ENCODE results near the gene SKI. TPM values are rescaled to one million over a fixed set of nuclear protein-coding genes. Genes with fewer than 3 reads are reported as not detected.

The SKI gene
- total and polyA plus RNA-seq, 2 of the 4 experiments (the other 2 are of a cell fraction) = 2.3 to 20.1 TPM

- H3K9me3 ChIP-seq (ENCODE audit: control insufficient read depth, insufficient read depth, low read length) = no peaks in the 10 kb centered on the region
- peak overlapping the region; percentile 74 for H2BK120ac ChIP-seq (ENCODE audit: low read depth, low read length)
- H3K23ac ChIP-seq (ENCODE audit: low read depth, low read length) = peak overlapping the region; percentile 49; the same call in 1 of the 2 replicates
- no peak for DNase-seq
- H3K79me1 ChIP-seq (ENCODE audit: low read depth in 1 of 2, low read length in 2 of 2) = peaks cover 0 to 37% of the 10 kb centered on the region in 2 experiments; a peak in 1 of 4 replicates
- 0 out of 2 replicates have a peak, but pooled peaks cover 7% of the 10 kb centered on the region for H4K20me1 ChIP-seq (ENCODE audit: insufficient read depth, low read length)
- intact Hi-C loops (cut with micrococcal nuclease) (loop anchor here (5.0 kb wide), 2 partner anchors 69 to 116 kb away; no protein-coding TSS in a partner anchor), in situ Hi-C loops (cut with MboI; ENCODE audit: low sequenced_read_pairs) (no loop called here), dilution Hi-C loops (cut with HindIII; ENCODE audit: low sequenced_read_pairs, unreplicated experiment) (no loop called here)
- H3K4ac ChIP-seq (ENCODE audit: low read depth, low read length) = peak overlapping the region; percentile 88
- peak overlapping the region; percentile 87 for H2AK5ac ChIP-seq (ENCODE audit: low read depth, low read length)
- H2AK9ac ChIP-seq (replicated peaks; ENCODE audit: low read depth, low read length, poor library complexity) = peak overlapping the region; percentile 99
- peak overlapping the region; percentile 68 for H3K27ac ChIP-seq (ENCODE audit: insufficient read depth, low read length)
- H2BK15ac ChIP-seq (ENCODE audit: low read depth, low read length) = no peak overlapping the region; the same call in 2 of the 3 replicates
- H3K4me1 ChIP-seq (ENCODE audit: control insufficient read depth, insufficient read depth, low read length) = peaks cover 32% of the 10 kb centered on the region
- H4K5ac ChIP-seq (ENCODE audit: low read depth, low read length) = peak overlapping the region; percentile 73
- H3K27me3 ChIP-seq (ENCODE audit: control insufficient read depth, insufficient read depth, low read length) = no peaks in the 10 kb centered on the region
- H2BK5ac ChIP-seq (ENCODE audit: low read depth, low read length, poor library complexity, severe bottlenecking) = peak overlapping the region; percentile 46
- no TSS peak for BruUV-seq (replicated peaks)
- ATAC-seq (ENCODE audit: low read depth) = no peak
- peak overlapping the region; percentile 85 for H4K91ac ChIP-seq (ENCODE audit: insufficient read depth, low read depth, low read length)
- peak overlapping the region; percentile 77 for H2AFZ ChIP-seq (replicated peaks; ENCODE audit: low read length, poor library complexity)
- no peak overlapping the region for H2BK20ac ChIP-seq (ENCODE audit: low read depth, low read length)
- POLR2A ChIA-PET (ENCODE audit: unreplicated experiment) = no interaction called here
- 0 out of 2 replicates have a peak, but pooled peaks cover 4% of the 10 kb centered on the region for H3K9me1 ChIP-seq (ENCODE audit: insufficient read depth, low read length)
- peak overlapping the region; percentile 44 for H3K4me3 ChIP-seq (ENCODE audit: insufficient read depth, low read depth, low read length)
- peak overlapping the region; percentile 82 for H3K9ac ChIP-seq (ENCODE audit: low read depth, low read length)
- H3K56ac ChIP-seq (ENCODE audit: extremely low read depth, insufficient read depth, low read length) = no peak overlapping the region
- no peak for TF ChIP-seq RAD21 (IDR thresholded peaks at IDR 0.05; ENCODE audit: low read length)
- no peak for TF ChIP-seq RCOR1 (IDR thresholded peaks at IDR 0.05; ENCODE audit: insufficient replicate concordance, low read length)
- no peak for TF ChIP-seq POLR2A (IDR thresholded peaks at IDR 0.05; ENCODE audit: low read depth, low read length)
- TF ChIP-seq MAZ (IDR thresholded peaks at IDR 0.05; ENCODE audit: borderline replicate concordance, low read depth, low read length) = no peak
- H3K4me2 ChIP-seq (ENCODE audit: low read depth, low read length) = peak overlapping the region; percentile 73
- WGBS, 2 experiments (ENCODE audit: extremely low coverage in 2 of 2, insufficient read length in 1 of 2) = 67% methylated on average over 8 of the region's 18 CpGs; no CpG with 5 or more reads in 1 of the 2 experiments
- peak overlapping the region; percentile 85 for H3K14ac ChIP-seq (replicated peaks; ENCODE audit: low read depth, low read length)
- H3K36me3 ChIP-seq (ENCODE audit: control insufficient read depth, insufficient read depth, low read length) = peaks cover 8% of the 10 kb centered on the region; the same call in 1 of the 2 replicates
- peak overlapping the region; percentile 80 to 81 for H4K8ac ChIP-seq (ENCODE audit: low read depth in 2 of 2, low read length in 2 of 2)
- peak overlapping the region; percentile 42; the same call in 1 of the 2 replicates for H3K18ac ChIP-seq (ENCODE audit: low read depth, low read length)
- CTCF ChIA-PET = interaction anchor here (0.7 kb wide), 1 partner anchor 80 kb away, joined by 3 read pairs; no protein-coding TSS in a partner anchor
Measured at GRCh38 chr1:2313651-2314261, 85.6 kb downstream of the SKI start.
